ENCODE measurements around the gene TCP1.
A peak's percentile ranks its signal among the peaks of the same experiment; 100 is the strongest.
"Not testable (repeated sequence)": the region's sequence is repeated elsewhere in the genome, so short reads cannot be mapped to it uniquely, and the experiment has no call there.

Gene TCP1

GRCh38 chr6:159806021-159806458, 16.6 kb upstream of the TCP1 start:
- TF ChIP-seq Cebpa-rat (IDR thresholded peaks at IDR 0.05), result no peak
- Histone ChIP-seq H3K9me3 (no peaks in the 10 kb centered on the region), H3K9ac (no peak overlapping the region), H3K27ac (no peak overlapping the region), H3K36me3 (no peaks in the 10 kb centered on the region), H3K4me3 (no peak overlapping the region), H3K4me1 (no peaks in the 10 kb centered on the region; the same call in 1 of the 2 replicates), H4K20me1 (no peaks in the 10 kb centered on the region), H3K27me3 (no peaks in the 10 kb centered on the region), H3K4me2 (no peak overlapping the region)

GRCh38 chr6:159805440-159806020, 16.1 kb upstream of the TCP1 start:
- Histone ChIP-seq H3K27ac (no peak overlapping the region), H3K27me3 (no peaks in the 10 kb centered on the region), H3K4me2 (no peak overlapping the region)

GRCh38 chr6:159804504-159804903, 15.1 kb upstream of the TCP1 start:
- H3K9me3 ChIP-seq, result no peaks in the 10 kb centered on the region
- peaks cover 11% of the 10 kb centered on the region for H3K36me3 ChIP-seq
- no peak overlapping the region for H3K4me2 ChIP-seq
- no peaks in the 10 kb centered on the region; the same call in 1 of the 2 replicates for H3K4me1 ChIP-seq
- H3K27me3 ChIP-seq, result no peaks in the 10 kb centered on the region
- TF ChIP-seq Cebpa-rat (IDR thresholded peaks at IDR 0.05), result no peak
- no peaks in the 10 kb centered on the region for H4K20me1 ChIP-seq
- H3K9ac ChIP-seq, result no peak overlapping the region
- no peak overlapping the region for H3K27ac ChIP-seq
- no peak overlapping the region for H3K4me3 ChIP-seq

More at GRCh38 chr6:159805440-159806020, 16.1 kb upstream of the TCP1 start:
- H3K4me3 ChIP-seq, result no peak overlapping the region
- no peaks in the 10 kb centered on the region; the same call in 1 of the 2 replicates for H3K4me1 ChIP-seq
- no peak for TF ChIP-seq Cebpa-rat (IDR thresholded peaks at IDR 0.05)
- H3K9me3 ChIP-seq, result no peaks in the 10 kb centered on the region
- H3K9ac ChIP-seq, result no peak overlapping the region
- peaks cover 1% of the 10 kb centered on the region; the same call in 1 of the 2 replicates for H3K36me3 ChIP-seq
- H4K20me1 ChIP-seq, result no peaks in the 10 kb centered on the region

GRCh38 chr6:159801935-159802334, 12.5 kb upstream of the TCP1 start:
- Histone ChIP-seq H4K20me1 (no peaks in the 10 kb centered on the region), H3K27ac (no peak overlapping the region), H3K4me1 (no peaks in the 10 kb centered on the region), H3K27me3 (no peaks in the 10 kb centered on the region), H3K9ac (no peak overlapping the region), H3K9me3 (no peaks in the 10 kb centered on the region), H3K36me3 (peaks cover 37% of the 10 kb centered on the region), H3K4me3 (no peak overlapping the region), H3K4me2 (no peak overlapping the region)
- TF ChIP-seq Cebpa-rat (IDR thresholded peaks at IDR 0.05), result peak; percentile 44; the same call in 1 of the 2 replicates

GRCh38 chr6:159800141-159800865, 10.9 kb upstream of the TCP1 start, which contains the start of gene PNLDC1:
Gene PNLDC1 (plus strand): TSS chr6:159800276. CDS start chr6:159800308, 32 bp downstream.
- Histone ChIP-seq H3K9ac (no peak within 1 kb of the TSS), H3K4me2 (no peak within 1 kb of the TSS), H3K36me3 (peaks cover 51% of the 10 kb centered on the region), H3K9me3 (no peaks in the 10 kb centered on the region), H3K27ac (no peak within 1 kb of the TSS), H4K20me1 (no peaks in the 10 kb centered on the region), H3K4me3 (no peak within 1 kb of the TSS), H3K4me1 (peaks cover 9% of the 10 kb centered on the region), H3K27me3 (no peaks in the 10 kb centered on the region)
- TF ChIP-seq Cebpa-rat (IDR thresholded peaks at IDR 0.05), result no peak

- H3K36me3 ChIP-seq, result peaks cover 76% of the 10 kb centered on the region
- TF ChIP-seq Cebpa-rat (IDR thresholded peaks at IDR 0.05), result no peak
- no peaks in the 10 kb centered on the region for H3K9me3 ChIP-seq
- peaks cover 14% of the 10 kb centered on the region for H3K4me1 ChIP-seq
- H3K4me2 ChIP-seq, result no peak overlapping the region
- H3K9ac ChIP-seq, result no peak overlapping the region
- no peak overlapping the region for H3K27ac ChIP-seq
- H3K4me3 ChIP-seq, result no peak overlapping the region
- no peaks in the 10 kb centered on the region for H4K20me1 ChIP-seq
- no peaks in the 10 kb centered on the region for H3K27me3 ChIP-seq
These were observed 8.2 kb upstream of the TCP1 start for GRCh38 chr6:159797554-159797953.

- not testable (repeated sequence) for H3K4me3 ChIP-seq, H3K27me3 ChIP-seq, H3K27ac ChIP-seq, H3K4me2 ChIP-seq, H3K9ac ChIP-seq, H3K9me3 ChIP-seq
- peaks cover 14% of the 10 kb centered on the region; the same call in 1 of the 2 replicates for H4K20me1 ChIP-seq
- peaks cover 30% of the 10 kb centered on the region for H3K4me1 ChIP-seq
- H3K36me3 ChIP-seq, result peaks cover 73% of the 10 kb centered on the region
These were observed 5.6 kb upstream of the TCP1 start for GRCh38 chr6:159794976-159795375.

GRCh38 chr6:159790956-159791598, 1.7 kb upstream of the TCP1 start:
- Histone ChIP-seq H3K27me3 (no peaks in the 10 kb centered on the region), H3K9ac (peak overlapping the region; percentile 99), H3K36me3 (peaks cover 53% of the 10 kb centered on the region), H3K4me3 (peak overlapping the region; percentile 99), H3K4me2 (peak overlapping the region; percentile 97), H3K9me3 (no peaks in the 10 kb centered on the region), H3K27ac (peak overlapping the region; percentile 97), H3K4me1 (peaks cover 44% of the 10 kb centered on the region), H4K20me1 (peaks cover 46% of the 10 kb centered on the region)
- TF ChIP-seq Cebpa-rat (IDR thresholded peaks at IDR 0.05), result no peak

- H4K20me1 ChIP-seq, result peaks cover 53% of the 10 kb centered on the region
These were observed 950 bp upstream of the TCP1 start, which contains the start of gene MRPL18 for GRCh38 chr6:159790149-159790955. Gene MRPL18 (plus strand): TSS chr6:159790467. CDS start chr6:159790588, 121 bp downstream.

More at GRCh38 chr6:159790149-159790955, 950 bp upstream of the TCP1 start, which contains the start of gene MRPL18:
- Histone ChIP-seq H3K4me1 (peaks cover 38% of the 10 kb centered on the region), H3K36me3 (peaks cover 55% of the 10 kb centered on the region), H3K9ac (peak within 1 kb of the TSS; percentile 99), H3K4me2 (peak within 1 kb of the TSS; percentile 97), H3K9me3 (no peaks in the 10 kb centered on the region), H3K4me3 (peak within 1 kb of the TSS; percentile 99), H3K27ac (peak within 1 kb of the TSS; percentile 97), H3K27me3 (no peaks in the 10 kb centered on the region)
- no peak for TF ChIP-seq Cebpa-rat (IDR thresholded peaks at IDR 0.05)
